ENCODE data around the gene KPRP.

KPRP gene, protein sequence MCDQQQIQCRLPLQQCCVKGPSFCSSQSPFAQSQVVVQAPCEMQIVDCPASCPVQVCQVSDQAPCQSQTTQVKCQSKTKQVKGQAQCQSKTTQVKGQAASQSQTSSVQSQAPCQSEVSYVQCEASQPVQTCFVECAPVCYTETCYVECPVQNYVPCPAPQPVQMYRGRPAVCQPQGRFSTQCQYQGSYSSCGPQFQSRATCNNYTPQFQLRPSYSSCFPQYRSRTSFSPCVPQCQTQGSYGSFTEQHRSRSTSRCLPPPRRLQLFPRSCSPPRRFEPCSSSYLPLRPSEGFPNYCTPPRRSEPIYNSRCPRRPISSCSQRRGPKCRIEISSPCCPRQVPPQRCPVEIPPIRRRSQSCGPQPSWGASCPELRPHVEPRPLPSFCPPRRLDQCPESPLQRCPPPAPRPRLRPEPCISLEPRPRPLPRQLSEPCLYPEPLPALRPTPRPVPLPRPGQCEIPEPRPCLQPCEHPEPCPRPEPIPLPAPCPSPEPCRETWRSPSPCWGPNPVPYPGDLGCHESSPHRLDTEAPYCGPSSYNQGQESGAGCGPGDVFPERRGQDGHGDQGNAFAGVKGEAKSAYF

DNA sequence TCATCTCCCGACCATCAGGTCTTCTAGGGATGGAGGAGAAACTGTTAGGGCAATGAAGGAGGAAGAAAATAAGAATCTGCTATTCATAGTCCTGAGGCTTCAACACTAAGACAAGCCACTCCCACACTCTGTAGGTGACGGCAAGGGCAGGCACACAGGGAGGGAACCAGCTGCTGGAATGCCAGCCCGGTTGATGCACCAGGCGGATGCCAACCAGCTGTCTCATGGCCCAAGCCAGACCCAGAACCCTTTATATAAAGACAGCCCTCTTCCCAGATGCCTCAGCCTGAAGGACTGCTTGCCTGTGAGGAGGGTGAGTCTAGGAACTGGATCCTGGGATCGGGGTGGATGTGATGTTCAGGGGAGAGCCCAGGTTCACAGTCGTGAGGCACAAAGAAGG, at the start of gene KPRP:
Gene KPRP (plus strand): TSS at position 279 of the 400 bp plus-strand sequence. CDS start 1,564 bp downstream, outside the sequence.
- no peak for DNase-seq (ENCODE audit: low read depth in 2 of 2)

DNA sequence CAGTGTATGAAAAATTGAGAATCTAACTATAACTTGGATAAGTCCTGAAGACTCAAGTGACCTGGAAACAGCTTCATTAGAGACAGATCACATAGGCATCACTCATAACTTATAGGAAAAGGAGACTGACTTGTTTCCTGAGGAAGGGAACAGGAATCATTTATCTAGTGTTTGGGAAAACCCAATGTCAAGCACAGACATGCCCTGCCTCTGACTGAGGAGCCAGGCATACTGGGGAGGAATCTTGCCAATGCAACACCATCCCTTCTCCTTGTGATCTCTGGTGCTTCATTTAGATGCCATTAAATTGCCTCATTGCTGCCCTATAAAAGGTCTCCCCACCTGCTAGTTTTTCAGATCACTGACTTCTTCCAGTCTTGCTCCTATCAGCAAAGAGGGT, 39.6 kb upstream of the KPRP start:
- no peak for DNase-seq (ENCODE audit: low read depth in 2 of 2)

DNA sequence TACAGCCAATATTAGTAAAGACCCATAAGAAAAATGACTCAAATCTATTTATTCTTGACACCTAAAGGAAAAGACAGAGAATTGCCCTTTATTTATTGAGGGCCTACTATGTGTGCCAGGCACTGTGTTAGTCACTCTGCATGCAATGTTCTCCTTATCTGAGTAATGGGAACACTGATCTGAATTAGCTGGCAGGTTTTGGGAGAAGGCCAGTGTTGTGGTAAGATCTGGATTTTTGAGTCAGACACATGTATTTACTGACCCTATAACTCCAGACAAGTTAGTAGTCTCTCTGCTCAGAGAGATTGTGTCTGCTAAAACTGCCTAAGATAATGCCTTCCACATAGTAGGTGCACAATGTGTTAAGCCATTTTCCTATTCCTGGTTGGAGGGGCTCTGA, 32.6 kb upstream of the KPRP start:
- no peak for DNase-seq (ENCODE audit: low read depth in 2 of 2)

DNA sequence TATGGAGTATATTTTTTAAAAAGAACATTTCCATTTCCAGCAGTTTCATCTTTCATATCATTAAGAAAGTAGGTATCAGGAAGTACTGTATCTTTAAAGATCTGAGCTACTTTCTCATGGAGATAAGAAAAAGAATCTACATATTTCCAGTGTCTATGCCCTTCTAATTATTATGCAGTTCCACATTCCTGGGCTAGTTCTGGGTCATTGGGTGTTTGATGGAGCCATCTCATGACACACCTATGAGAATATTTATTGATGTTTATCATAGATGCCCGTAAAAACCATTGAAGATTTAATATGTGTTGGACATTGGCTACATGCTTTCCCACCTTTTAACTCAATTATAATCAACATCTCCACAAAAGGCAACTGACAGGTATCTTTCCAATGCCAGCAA, 28.8 kb upstream of the KPRP start:
- no peak for DNase-seq (ENCODE audit: low read depth in 2 of 2)

DNA sequence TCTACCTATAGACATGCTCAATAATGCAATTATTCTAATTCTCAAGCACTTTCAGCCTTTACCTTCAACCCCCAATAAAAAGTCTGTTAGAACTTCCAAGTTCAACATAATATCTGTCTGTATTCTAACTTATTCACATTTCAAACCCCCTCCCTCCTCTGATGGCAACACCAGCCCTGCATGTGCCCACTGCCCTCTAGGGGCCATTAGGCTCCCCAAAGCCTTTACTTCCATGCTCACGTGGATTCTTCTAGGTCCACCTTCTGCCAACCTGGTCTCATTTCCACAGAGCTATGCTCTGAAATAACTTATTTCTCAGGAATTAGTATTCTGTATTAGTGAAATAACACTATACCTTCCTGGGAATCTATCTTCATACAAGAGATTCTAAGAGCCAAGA, 22.2 kb upstream of the KPRP start:
- no peak for DNase-seq (ENCODE audit: low read depth in 2 of 2)

DNA sequence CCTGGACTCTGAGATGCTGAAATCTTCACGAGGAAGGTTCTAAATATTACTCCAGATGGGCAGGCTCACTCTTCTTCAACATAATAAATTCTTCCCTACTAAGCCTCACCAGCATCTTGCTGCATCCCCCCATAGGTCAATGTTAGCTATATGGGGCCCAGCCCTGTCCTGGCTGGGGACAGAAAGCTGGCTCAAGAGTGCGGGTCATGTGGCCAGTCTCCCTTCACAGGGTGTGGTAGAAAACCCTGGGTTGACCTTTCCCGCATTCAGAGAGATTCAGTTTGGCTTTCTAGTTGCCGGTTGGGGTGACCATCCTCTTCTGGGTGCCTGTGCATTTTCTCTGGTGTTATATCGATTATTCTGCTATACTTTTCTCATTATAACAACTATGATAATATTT, 19.8 kb upstream of the KPRP start:
- DNase-seq (ENCODE audit: low read depth in 2 of 2): no peak

DNA sequence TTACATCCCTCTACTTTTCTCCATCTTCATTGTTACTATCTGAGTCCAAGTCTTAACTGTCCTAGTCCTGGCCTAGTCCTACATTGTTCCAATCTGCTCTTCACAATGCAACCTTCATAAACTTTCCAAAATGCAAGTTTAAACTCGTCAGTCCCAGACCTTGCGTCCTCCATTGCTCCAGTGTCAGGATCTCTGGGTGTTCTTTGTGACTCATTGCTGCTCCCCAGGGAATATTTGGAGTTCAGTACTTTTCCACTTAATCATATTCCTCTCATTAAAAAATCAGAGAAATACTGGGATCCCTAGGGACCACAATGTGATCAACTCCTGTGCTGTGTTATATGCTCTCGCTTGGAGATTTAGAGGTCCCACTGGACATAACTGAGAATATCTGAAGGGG, 18.0 kb upstream of the KPRP start:
- no peak for DNase-seq (ENCODE audit: low read depth in 2 of 2)

DNA sequence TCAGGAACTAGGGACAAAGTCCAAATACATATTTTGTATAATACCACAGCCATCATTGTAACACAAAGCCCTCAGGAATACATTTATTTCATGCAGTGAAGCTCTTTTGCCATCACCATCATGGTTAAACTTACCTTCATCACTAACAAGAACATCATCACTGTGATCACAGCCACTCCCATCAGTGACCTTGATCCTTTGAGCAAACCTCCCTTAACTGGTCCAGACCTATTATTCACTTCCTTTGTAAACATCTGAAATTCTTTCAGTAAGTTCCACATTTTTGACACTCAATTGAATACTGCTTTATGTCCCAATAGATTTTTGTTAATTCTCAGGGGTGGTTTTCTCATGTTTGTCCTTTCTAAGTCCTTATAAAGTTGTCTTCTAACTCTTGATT, 16.2 kb upstream of the KPRP start:
- DNase-seq (ENCODE audit: low read depth in 2 of 2): no peak

DNA sequence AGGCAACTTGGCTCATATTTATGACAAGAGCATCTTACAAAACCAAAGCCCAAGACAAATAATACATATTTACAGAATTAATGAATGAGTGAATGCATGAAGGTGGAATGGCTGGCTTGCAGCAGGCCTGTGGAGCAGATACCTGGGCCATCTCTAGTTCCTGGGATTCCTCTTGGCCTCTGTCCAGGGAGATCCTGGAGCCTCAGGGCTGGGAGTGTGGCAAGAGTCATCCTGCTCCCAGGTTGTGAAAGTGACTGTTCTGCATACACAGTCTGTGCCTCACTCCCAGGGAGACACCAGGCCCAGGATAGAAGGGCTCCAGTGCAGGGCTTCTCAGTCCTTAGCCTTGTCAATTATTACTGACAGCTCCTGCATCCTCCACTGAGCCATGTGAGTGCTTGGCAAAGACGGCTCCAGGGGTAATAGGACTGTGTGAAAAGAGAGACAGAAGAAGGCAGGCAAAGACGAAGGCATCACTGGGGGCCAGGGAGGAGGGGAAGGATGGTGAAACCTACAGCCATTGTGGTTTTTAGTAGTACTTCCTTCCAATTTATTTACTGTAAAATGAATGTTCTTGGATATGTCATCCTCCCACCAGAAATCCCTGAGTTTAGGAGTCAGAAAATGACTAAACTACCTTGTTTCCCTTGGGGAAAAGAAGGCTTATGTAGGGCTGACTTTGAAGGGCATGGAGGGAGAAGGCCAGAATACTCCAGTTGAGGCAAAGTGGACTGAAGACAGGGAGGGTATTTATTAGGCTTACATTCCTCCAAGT, 14.3 kb upstream of the KPRP start:
- no peak for DNase-seq (ENCODE audit: low read depth in 2 of 2)

DNA sequence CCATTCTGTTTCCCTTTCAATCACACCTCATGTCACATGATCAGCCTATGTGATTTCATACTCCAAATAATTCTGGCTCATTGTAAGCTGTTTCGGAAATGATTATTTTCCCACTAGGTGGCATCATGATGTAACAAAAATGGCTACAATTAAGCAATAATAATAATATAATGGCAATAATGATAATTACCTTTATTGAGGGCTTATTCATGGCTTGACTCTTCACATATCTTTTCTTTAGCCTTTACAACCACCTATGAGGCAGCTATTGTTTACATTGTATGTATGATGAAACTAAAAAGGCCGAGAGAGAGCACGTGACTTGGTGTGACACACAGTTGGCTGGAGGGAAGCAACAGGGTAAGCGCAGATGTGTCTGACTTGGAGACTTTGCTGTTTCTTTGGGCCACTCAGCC, 12.5 kb upstream of the KPRP start:
- DNase-seq (ENCODE audit: low read depth in 2 of 2): no peak

DNA sequence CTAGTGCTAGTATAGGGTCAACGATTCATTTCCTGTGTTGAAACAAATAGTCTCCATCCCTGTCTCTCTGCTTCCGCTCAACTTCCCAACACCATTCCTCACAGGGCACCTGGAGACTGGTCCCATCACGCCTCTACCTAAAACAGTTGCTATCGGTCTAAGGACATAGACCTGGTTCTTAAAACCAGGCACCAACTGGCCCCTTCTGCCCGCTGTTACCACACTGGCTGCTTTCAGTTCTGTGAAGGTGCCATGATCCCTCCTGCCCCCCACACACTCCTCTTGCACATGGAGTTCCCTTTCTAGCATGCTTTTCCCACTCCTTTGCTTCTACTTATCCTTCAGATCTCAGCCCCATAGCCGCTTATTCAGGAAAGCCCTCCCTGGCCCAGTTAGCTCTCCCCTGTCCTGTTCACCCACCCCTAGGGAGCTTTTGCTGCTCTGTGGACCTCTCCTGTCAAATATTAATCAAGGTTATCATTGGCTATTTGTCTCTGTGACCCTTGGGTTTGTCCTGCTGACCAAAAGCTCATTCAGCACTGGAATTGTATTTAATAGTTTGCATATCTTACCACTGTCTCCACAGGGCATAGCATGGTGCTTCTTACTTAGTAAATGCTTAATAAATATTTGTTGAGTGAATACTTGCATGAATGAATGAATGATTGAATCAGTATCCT, 11.9 kb upstream of the KPRP start:
- DNase-seq (ENCODE audit: low read depth in 2 of 2): no peak

DNA sequence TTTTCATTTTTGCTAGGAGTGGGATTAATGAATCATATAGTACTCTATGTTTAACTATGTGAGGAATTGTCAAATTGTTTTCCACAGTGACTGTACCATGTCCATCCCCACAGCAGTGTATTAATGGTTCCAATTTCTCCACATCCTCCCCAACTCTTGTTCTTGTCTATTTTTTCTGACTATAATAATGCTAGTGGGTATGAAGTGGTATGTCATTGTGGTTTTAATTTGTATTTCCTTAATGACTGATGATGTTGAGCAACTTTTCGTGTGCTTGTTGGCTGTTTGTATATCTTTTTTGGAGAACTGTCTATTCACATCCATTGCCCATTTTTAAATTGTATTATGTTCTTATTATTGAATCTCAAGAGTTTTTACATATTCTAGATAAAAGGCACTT, 10.0 kb upstream of the KPRP start:
- DNase-seq (ENCODE audit: low read depth in 2 of 2): no peak

DNA sequence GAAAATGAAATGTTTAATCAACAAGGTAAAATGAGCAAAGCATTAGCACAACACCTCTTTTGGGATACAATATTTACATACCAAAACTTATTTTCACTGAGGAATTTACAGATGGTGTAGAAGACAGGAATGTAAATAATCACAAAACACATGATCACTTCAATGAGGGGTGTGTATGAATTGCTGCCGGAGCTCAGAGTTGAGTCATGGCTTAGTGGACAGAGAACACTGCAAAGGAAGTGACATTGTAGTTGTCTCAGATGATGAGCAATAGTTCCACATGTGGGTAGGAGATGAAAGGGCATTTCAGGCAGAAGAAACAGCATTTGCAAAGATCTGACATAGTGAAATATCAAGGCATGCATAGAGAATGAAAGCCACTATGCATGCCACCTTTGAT, 5.6 kb upstream of the KPRP start:
- no peak for DNase-seq (ENCODE audit: low read depth in 2 of 2)

DNA sequence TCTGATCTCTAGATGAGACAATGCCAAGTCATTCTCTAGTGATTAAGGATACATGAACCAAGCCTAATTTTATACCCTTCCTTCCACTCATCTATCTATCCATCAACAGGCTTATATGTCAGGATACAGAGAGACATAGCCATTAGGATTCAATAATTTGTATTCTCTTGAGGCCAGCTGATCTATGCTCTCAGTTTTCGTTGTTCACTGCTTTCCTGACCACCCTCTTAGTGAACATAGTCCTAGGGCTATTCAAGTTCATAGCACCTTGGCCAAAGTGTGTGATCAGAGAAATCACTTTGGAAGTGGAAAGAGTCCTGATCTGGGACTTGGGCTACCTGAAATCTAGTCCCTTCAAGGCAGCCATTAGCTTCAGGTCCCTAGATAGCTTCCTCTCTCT, 4.2 kb upstream of the KPRP start:
- no peak for DNase-seq (ENCODE audit: low read depth in 2 of 2)

DNA sequence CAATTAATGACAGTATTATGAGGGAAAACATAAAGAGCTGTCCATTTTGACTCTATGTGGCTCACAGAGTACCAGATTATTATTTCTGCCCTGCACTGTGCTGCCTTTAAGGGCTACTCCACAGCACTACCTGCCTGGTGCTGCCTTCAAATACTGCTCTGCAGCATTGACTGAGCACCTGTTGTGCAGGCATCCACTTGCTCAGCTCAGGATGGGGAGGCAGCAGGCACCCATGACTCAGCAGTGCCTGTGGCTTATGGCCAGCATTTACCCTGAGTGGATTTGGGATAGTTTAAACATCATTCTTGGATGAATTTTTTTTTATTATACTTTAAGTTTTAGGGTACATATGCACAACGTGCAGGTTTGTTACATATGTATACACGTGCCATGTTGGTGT, 953 bp upstream of the KPRP start:
- no peak for DNase-seq (ENCODE audit: low read depth in 2 of 2)

DNA sequence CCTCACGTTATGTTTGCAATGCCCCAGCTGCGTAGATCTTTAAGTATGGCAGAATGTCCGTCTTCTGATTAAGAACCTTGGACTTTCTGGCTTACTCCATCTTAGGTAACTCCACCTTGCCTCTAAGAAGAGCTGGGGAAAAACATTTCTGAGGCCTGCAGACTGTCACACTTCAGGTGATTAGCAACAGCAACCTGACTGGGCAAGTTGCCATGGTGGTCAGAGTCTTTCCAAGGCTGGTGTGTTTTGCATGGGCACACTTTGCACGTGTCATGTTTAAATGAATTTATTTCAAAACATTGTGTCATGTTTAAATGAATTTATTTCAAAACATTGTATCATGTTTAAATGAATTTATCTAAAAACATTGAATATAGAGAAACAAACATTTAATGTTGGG, 811 bp downstream of the KPRP start:
- no peak for DNase-seq (ENCODE audit: low read depth in 2 of 2)

DNA sequence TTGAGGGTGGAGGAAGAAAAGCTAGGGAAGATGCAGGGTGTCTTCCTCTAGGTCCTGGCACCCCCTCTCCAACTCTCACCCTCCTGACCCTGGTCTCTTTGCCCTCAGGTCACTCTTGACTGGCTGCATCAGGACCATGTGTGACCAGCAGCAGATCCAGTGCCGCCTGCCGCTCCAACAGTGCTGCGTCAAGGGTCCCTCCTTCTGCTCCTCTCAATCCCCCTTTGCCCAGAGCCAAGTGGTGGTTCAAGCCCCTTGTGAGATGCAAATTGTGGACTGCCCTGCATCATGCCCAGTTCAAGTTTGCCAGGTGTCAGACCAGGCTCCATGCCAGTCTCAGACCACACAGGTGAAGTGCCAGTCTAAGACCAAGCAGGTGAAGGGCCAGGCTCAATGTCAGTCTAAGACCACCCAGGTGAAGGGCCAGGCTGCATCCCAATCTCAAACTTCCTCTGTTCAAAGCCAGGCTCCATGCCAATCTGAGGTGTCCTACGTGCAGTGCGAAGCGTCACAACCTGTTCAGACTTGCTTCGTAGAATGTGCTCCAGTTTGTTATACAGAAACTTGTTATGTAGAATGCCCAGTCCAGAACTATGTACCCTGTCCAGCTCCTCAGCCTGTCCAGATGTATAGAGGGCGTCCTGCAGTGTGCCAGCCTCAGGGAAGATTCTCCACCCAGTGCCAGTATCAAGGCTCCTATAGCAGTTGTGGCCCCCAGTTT, 1.8 kb downstream of the KPRP start:
- DNase-seq (ENCODE audit: low read depth in 2 of 2): no peak

DNA sequence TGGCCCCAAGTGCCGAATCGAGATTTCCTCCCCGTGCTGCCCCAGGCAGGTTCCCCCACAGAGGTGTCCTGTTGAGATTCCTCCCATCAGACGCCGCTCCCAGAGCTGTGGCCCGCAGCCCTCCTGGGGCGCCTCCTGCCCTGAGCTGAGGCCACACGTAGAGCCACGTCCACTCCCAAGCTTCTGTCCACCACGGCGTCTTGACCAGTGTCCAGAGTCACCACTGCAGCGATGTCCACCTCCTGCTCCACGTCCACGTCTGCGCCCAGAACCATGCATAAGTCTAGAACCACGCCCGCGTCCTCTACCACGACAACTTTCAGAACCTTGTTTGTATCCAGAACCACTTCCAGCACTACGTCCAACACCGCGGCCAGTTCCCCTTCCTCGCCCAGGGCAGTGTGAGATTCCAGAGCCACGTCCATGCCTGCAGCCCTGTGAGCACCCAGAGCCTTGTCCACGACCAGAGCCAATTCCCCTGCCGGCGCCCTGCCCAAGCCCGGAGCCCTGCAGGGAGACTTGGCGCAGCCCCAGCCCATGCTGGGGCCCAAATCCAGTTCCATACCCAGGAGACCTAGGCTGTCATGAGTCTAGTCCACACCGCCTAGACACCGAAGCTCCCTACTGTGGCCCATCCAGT, 2.8 kb downstream of the KPRP start:
- no peak for DNase-seq (ENCODE audit: low read depth in 2 of 2)

DNA sequence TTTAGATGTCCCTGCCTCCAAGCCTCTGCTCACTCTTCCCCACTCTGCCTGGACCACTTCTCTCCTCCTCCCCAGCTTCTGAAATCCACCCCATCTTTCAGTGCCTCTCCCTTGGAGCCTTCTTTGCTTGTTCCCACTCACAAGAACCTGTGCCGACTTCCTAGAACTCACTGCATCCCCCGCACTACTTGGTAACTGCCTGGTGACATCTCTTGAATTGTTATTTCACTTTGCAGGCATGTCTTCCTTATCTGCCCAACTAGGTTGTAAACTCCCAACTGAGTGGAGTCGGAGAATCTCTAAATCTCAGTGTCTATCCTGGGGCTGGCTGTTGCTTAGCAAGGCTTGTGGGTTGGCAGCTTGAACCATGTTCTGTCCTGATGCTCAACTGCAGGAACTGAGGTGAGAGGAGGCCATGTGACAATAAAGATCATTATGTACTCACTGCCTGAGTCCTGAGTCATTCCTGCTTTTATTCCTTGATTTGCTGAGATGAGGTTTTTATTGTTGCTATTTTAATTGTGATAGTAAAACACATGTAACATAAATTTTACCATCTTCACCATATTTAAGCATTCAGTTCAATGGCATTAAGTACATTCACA, 3.9 kb downstream of the KPRP start:
- no peak for DNase-seq (ENCODE audit: low read depth in 2 of 2)

DNA sequence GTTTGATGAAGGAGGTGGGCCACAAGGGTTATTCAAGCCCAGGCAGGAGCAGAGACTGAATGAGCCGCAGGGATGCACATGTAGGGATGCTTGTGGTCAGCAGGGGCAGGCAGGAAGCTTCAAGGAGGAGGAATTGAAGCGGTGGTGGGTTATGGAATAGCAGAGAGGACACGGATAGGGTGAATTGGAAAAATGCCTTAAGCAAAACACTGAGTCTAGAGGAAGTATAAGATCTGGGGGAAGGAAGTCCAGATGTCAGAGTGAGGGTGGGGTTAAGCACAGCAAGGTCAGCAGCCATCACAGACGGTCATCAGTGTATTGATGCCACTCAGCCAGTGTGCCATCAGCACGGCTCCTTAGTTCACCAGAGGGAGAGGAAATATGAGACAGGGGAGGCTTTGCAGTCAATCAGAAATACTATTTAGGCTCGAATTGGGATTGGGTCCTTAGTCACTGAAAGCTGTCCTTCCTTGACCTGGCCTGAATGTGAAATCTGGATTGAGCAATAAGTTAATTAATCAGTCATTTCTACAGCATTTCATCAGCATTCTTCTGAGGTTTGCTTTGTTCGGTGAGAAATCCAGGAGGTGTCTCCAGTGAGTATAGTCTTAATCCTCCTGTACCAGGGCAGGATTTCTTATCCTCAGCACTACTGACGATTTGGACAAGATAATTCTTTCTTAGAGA, 11.2 kb downstream of the KPRP start:
- no peak for DNase-seq (ENCODE audit: low read depth in 2 of 2)

All from stimulated activated CD8-positive, alpha-beta memory T cell treated with anti-CD3 and anti-CD28 coated beads, Interleukin-15, amount 100 ng/mL, for 4 hours (primary cell).